K562 (cell line): Measurements from ENCODE around the gene RIMKLA. TPM values are rescaled to one million over a fixed set of nuclear protein-coding genes. Genes with fewer than 3 reads are reported as not detected.

Experiments used
- CHD4 ChIP-seq: fragments of 200-600 bp; sonication (generic); IDR thresholded peaks from 3 replicates; pipeline ENCODE4 v1.6.1; 2012; ENCODE audit warnings: low read depth, mild to moderate bottlenecking, mixed read lengths, low read length, inconsistent platforms; ENCODE audit not compliant: insufficient read depth, insufficient replicate concordance, poor library complexity, severe bottlenecking
- CREB3 ChIP-seq: fragments of 450-650 bp; conservative IDR thresholded peaks from 2 replicates; pipeline ENCODE4 v1.6.1; 2016; ENCODE audit warnings: missing genetic modification characterization, low read depth, mild to moderate bottlenecking, missing compliant biosample characterization, moderate library complexity
- DPF2 ChIP-seq: fragments of 450-650 bp; IDR thresholded peaks from 2 replicates; pipeline ENCODE4 v1.6.1; 2016
- ETV5 ChIP-seq: sonication (generic); formaldehyde crosslinking; IDR thresholded peaks from 2 replicates; pipeline ENCODE4 v1.4.0; 2020; ENCODE audit warnings: low read depth, mild to moderate bottlenecking, missing genetic modification reagents
- HDAC2 ChIP-seq: fragments of 450-650 bp; IDR thresholded peaks from 2 replicates; pipeline ENCODE4 v1.6.1; 2016; ENCODE audit warnings: mild to moderate bottlenecking
- RAD21 ChIP-seq, 2 experiments: fragments of 250-450 bp in 1 of 2; fragments of 450-650 bp in 1 of 2; sonication (Bioruptor Pico) in 1 of 2; formaldehyde crosslinking in 1 of 2; IDR thresholded peaks in 1 of 2; conservative IDR thresholded peaks in 1 of 2; 2 replicates each; pipeline versions ENCODE4 v1.4.0 to v1.8.0; 2020 to 2022; ENCODE audit warnings: mild to moderate bottlenecking in 2 of 2, moderate library complexity in 1 of 2
- TEAD1 ChIP-seq, 2 experiments: fragments of 450-650 bp in 1 of 2; sonication (generic) in 1 of 2; formaldehyde crosslinking; IDR thresholded peaks; 2 replicates each; pipeline versions ENCODE4 v1.4.0 to v1.8.0; 2020 to 2022; ENCODE audit warnings: mild to moderate bottlenecking in 2 of 2, missing genetic modification reagents in 1 of 2
- TGIF2 ChIP-seq: sonication (generic); formaldehyde crosslinking; IDR thresholded peaks from 2 replicates; pipeline ENCODE4 v1.8.1; 2022; ENCODE audit warnings: mild to moderate bottlenecking, missing genetic modification reagents, moderate library complexity
- polyA plus RNA-seq, 8 experiments: library from polyadenylated mRNA; depleted of rRNA in 4 of 8; stranded (reverse) in 5 of 8; unstranded in 3 of 8; fragments of >200 nt; fragmentation: Nextera tagmentation in 2 of 8; fragmentation: Illumina TruSeq in 1 of 8; extraction: Ambion mirVana in 2 of 8; extraction: Trizol in 1 of 8; gene quantifications; 2 replicates each; pipeline versions ENCODE4 v1.2.1 to v1.2.3, GENCODE V29; 2011 to 2014; ENCODE audit warnings: inconsistent platforms in 1 of 8, missing spikeins in 1 of 8
- total RNA-seq, 7 experiments: library from RNA; depleted of rRNA in 6 of 7; stranded (reverse); fragments of >200 nt in 6 of 7; fragmentation: Illumina TruSeq in 2 of 7; extraction: Trizol in 2 of 7; gene quantifications; 2 replicates each; pipeline versions ENCODE4 v1.2.1 to v1.2.3, GENCODE V29; 2011 to 2021; ENCODE audit warnings: low replicate concordance in 1 of 7
- TF ChIP-seq, protein P1 (sequence below): fragments of 450-650 bp; IDR thresholded peaks from 2 replicates; pipeline ENCODE4 v1.6.1; 2016; ENCODE audit warnings: mild to moderate bottlenecking, moderate library complexity
- TF ChIP-seq, protein P2 (sequence below): sonication (generic); formaldehyde crosslinking; IDR thresholded peaks from 2 replicates; pipeline ENCODE4 v1.8.0; 2022; ENCODE audit warnings: mild to moderate bottlenecking, missing genetic modification reagents

The RIMKLA gene
- total and polyA plus RNA-seq, 9 of the 15 experiments (the other 6 are each of a cell fraction or from before 2014, with no cell fraction given), result 0.02 TPM; not detected in 8

GRCh38 chr1:42334240-42335049 is 46.1 kb upstream of the RIMKLA start (continued):
- TF ChIP-seq, protein P1, sequence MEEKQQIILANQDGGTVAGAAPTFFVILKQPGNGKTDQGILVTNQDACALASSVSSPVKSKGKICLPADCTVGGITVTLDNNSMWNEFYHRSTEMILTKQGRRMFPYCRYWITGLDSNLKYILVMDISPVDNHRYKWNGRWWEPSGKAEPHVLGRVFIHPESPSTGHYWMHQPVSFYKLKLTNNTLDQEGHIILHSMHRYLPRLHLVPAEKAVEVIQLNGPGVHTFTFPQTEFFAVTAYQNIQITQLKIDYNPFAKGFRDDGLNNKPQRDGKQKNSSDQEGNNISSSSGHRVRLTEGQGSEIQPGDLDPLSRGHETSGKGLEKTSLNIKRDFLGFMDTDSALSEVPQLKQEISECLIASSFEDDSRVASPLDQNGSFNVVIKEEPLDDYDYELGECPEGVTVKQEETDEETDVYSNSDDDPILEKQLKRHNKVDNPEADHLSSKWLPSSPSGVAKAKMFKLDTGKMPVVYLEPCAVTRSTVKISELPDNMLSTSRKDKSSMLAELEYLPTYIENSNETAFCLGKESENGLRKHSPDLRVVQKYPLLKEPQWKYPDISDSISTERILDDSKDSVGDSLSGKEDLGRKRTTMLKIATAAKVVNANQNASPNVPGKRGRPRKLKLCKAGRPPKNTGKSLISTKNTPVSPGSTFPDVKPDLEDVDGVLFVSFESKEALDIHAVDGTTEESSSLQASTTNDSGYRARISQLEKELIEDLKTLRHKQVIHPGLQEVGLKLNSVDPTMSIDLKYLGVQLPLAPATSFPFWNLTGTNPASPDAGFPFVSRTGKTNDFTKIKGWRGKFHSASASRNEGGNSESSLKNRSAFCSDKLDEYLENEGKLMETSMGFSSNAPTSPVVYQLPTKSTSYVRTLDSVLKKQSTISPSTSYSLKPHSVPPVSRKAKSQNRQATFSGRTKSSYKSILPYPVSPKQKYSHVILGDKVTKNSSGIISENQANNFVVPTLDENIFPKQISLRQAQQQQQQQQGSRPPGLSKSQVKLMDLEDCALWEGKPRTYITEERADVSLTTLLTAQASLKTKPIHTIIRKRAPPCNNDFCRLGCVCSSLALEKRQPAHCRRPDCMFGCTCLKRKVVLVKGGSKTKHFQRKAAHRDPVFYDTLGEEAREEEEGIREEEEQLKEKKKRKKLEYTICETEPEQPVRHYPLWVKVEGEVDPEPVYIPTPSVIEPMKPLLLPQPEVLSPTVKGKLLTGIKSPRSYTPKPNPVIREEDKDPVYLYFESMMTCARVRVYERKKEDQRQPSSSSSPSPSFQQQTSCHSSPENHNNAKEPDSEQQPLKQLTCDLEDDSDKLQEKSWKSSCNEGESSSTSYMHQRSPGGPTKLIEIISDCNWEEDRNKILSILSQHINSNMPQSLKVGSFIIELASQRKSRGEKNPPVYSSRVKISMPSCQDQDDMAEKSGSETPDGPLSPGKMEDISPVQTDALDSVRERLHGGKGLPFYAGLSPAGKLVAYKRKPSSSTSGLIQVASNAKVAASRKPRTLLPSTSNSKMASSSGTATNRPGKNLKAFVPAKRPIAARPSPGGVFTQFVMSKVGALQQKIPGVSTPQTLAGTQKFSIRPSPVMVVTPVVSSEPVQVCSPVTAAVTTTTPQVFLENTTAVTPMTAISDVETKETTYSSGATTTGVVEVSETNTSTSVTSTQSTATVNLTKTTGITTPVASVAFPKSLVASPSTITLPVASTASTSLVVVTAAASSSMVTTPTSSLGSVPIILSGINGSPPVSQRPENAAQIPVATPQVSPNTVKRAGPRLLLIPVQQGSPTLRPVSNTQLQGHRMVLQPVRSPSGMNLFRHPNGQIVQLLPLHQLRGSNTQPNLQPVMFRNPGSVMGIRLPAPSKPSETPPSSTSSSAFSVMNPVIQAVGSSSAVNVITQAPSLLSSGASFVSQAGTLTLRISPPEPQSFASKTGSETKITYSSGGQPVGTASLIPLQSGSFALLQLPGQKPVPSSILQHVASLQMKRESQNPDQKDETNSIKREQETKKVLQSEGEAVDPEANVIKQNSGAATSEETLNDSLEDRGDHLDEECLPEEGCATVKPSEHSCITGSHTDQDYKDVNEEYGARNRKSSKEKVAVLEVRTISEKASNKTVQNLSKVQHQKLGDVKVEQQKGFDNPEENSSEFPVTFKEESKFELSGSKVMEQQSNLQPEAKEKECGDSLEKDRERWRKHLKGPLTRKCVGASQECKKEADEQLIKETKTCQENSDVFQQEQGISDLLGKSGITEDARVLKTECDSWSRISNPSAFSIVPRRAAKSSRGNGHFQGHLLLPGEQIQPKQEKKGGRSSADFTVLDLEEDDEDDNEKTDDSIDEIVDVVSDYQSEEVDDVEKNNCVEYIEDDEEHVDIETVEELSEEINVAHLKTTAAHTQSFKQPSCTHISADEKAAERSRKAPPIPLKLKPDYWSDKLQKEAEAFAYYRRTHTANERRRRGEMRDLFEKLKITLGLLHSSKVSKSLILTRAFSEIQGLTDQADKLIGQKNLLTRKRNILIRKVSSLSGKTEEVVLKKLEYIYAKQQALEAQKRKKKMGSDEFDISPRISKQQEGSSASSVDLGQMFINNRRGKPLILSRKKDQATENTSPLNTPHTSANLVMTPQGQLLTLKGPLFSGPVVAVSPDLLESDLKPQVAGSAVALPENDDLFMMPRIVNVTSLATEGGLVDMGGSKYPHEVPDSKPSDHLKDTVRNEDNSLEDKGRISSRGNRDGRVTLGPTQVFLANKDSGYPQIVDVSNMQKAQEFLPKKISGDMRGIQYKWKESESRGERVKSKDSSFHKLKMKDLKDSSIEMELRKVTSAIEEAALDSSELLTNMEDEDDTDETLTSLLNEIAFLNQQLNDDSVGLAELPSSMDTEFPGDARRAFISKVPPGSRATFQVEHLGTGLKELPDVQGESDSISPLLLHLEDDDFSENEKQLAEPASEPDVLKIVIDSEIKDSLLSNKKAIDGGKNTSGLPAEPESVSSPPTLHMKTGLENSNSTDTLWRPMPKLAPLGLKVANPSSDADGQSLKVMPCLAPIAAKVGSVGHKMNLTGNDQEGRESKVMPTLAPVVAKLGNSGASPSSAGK, result peak; percentile 69
- TF ChIP-seq DPF2, result peak; percentile 15; the same call in 1 of the 2 replicates
- 0 out of 2 replicates have a peak, but pooled peaks have one; percentile 15 for TF ChIP-seq TGIF2 (CRISPR knock-in tag)
- TF ChIP-seq ETV5, result no peak
- TF ChIP-seq, protein P2, sequence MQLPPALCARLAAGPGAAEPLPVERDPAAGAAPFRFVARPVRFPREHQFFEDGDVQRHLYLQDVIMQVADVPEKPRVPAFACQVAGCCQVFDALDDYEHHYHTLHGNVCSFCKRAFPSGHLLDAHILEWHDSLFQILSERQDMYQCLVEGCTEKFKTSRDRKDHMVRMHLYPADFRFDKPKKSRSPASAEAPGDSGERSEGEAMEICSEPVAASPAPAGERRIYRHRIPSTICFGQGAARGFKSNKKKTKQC (CRISPR knock-in tag), result peak; percentile 23; the same call in 1 of the 2 replicates
- 0 out of 4 replicates have a peak, but pooled peaks of 1 of the 2 experiments have one; percentile 5 for TF ChIP-seq TEAD1 (CRISPR knock-in tag; IDR thresholded peaks at IDR 0.05)
- peak in 1 of 2 experiments; percentile 13; a peak in 1 of 4 replicates for TF ChIP-seq RAD21 (CRISPR knock-in tag; conservative IDR thresholded peaks at IDR 0.05 in 1 of 2, IDR thresholded peaks at IDR 0.05 in 1 of 2)
- TF ChIP-seq CREB3 (tag), result no peak
- TF ChIP-seq HDAC2, result peak; percentile 76
- no peak for TF ChIP-seq CHD4
